HG02943 (cell line): Measurements from ENCODE around the gene MDH1.
"Not testable (repeated sequence)": the region's sequence is repeated elsewhere in the genome, so short reads cannot be mapped to it uniquely, and the experiment has no call there.

Experiments
- ATAC-seq: cut with Tn5 transposase; IDR thresholded peaks from one replicate; pipeline ENCODE4 v1.9.1; 2021; ENCODE audit warnings: mild to moderate bottlenecking, low read depth, moderate library complexity; ENCODE audit not compliant: unreplicated experiment

The MDH1 gene

GRCh38 chr2:63588385-63589147 lies at the start of gene MDH1, which contains the start of gene WDPCP:
Gene MDH1, plus strand, starts transcription at chr2:63588963. Its CDS starts 81 bp downstream, at chr2:63589044.
Gene WDPCP, minus strand, starts transcription at chr2:63588477. Its CDS starts 206 bp downstream, at chr2:63588271.
- peak; percentile 90 for ATAC-seq

- no peak for ATAC-seq
Observed at GRCh38 chr2:63539416-63540162, 49.2 kb upstream of the MDH1 start.

GRCh38 chr2:63544017-63544627 lies 44.6 kb upstream of the MDH1 start:
- no peak for ATAC-seq

GRCh38 chr2:63545023-63545422 lies 43.7 kb upstream of the MDH1 start:
- ATAC-seq = no peak

GRCh38 chr2:63553049-63553448 lies 35.7 kb upstream of the MDH1 start:
- ATAC-seq = no peak

- ATAC-seq = no peak
Observed at GRCh38 chr2:63555299-63555698, 33.5 kb upstream of the MDH1 start.

GRCh38 chr2:63555931-63556330 lies 32.8 kb upstream of the MDH1 start:
- ATAC-seq = no peak

GRCh38 chr2:63557819-63558218 lies 30.9 kb upstream of the MDH1 start:
- ATAC-seq = not testable (repeated sequence)

GRCh38 chr2:63558922-63559321 lies 29.8 kb upstream of the MDH1 start:
- ATAC-seq = not testable (repeated sequence)

- ATAC-seq = no peak
Observed at GRCh38 chr2:63562751-63563150, 26.0 kb upstream of the MDH1 start.

- ATAC-seq = no peak
Observed at GRCh38 chr2:63569740-63570139, 19.0 kb upstream of the MDH1 start.

- no peak for ATAC-seq
Observed at GRCh38 chr2:63571291-63571690, 17.5 kb upstream of the MDH1 start.

- ATAC-seq = no peak
Observed at GRCh38 chr2:63572001-63572400, 16.8 kb upstream of the MDH1 start.

GRCh38 chr2:63573026-63573425 lies 15.7 kb upstream of the MDH1 start:
- ATAC-seq = not testable (repeated sequence)

- ATAC-seq = not testable (repeated sequence)
Observed at GRCh38 chr2:63573726-63574345, 14.9 kb upstream of the MDH1 start.

- ATAC-seq = no peak
Observed at GRCh38 chr2:63576546-63576945, 12.2 kb upstream of the MDH1 start.

GRCh38 chr2:63578767-63579166 lies 10.0 kb upstream of the MDH1 start:
- ATAC-seq = no peak

- no peak for ATAC-seq
Observed at GRCh38 chr2:63580651-63581297, 8.0 kb upstream of the MDH1 start.

- ATAC-seq = no peak
Observed at GRCh38 chr2:63581298-63581961, 7.3 kb upstream of the MDH1 start.

- no peak for ATAC-seq
Observed at GRCh38 chr2:63582873-63583272, 5.9 kb upstream of the MDH1 start.
